HG02642 (cell line): ENCODE measurements around the gene OGDH.
"Not testable (repeated sequence)": the region's sequence is repeated elsewhere in the genome, so short reads cannot be mapped to it uniquely, and the experiment has no call there.

Experiments used
- ATAC-seq: cut with Tn5 transposase; IDR thresholded peaks from one replicate; pipeline ENCODE4 v1.9.1; 2021; ENCODE audit warnings: mild to moderate bottlenecking; ENCODE audit not compliant: unreplicated experiment, poor library complexity

The OGDH gene

DNA sequence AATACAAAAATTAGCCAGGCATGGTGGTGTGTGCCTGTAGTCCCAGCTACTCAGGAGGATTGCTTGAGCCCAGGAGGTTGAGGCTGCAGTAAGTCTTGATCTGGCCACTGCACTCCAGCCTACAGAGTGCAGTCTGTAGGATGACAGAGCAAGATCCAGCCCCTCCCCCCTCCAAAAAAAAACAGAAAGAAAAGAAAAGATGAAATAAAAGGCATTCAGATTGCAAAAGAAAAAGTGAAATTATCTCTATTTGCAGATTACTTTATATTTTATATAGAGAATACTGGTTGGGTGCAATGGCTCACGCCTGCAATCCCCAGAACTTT is 121.5 kb downstream of the OGDH start:
- ATAC-seq = no peak

DNA sequence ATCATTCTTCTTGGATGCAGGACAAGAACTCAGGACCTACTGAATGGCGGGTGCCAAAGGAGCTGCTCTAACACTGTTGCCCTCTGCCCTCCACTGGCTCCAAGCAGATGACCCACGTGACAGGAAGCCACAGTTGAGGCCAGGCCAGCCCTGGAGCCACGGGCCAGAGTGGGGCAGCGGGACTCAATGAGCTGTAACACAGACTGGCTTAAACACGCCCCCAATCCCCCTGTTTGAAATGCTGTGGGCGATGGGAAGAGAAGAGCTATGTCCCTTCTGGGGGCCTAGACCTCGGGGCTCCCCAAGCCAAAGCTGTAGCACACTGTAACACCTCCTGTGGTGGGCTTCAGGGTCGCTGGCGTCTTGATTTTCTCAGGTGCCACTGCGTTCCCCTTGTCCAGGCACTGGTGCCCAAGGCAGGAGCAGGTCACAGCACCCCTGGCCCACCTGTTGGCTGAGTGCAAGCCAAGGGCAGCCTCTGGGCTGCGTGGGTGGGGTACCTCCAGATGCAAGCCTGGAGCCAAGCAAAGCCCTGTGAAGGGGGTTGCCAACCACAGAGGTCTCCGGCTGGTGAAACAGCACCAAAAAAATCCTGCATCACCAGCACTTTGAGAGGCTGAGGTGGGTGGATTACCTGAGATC is 123.6 kb downstream of the OGDH start:
- ATAC-seq = no peak

DNA sequence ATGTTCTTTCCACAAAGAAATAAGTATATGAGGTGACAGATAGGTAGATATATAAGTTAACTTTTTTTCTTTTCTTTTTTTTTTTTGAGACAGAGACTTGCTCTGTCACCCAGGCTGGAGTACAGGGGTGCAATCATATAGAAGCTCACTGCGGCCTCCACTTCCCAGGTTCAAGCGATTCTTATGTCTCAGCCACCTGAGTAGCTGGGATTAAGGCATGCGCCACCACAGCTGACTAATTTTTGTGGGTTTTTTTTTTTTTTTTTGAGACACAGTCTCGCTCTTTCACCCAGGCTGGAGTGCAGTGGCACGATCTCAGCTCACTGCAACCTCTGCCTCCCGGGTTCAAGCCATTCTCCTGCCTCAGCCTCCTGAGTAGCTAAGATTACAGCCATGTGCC is 126.5 kb downstream of the OGDH start:
- ATAC-seq = not testable (repeated sequence)

DNA sequence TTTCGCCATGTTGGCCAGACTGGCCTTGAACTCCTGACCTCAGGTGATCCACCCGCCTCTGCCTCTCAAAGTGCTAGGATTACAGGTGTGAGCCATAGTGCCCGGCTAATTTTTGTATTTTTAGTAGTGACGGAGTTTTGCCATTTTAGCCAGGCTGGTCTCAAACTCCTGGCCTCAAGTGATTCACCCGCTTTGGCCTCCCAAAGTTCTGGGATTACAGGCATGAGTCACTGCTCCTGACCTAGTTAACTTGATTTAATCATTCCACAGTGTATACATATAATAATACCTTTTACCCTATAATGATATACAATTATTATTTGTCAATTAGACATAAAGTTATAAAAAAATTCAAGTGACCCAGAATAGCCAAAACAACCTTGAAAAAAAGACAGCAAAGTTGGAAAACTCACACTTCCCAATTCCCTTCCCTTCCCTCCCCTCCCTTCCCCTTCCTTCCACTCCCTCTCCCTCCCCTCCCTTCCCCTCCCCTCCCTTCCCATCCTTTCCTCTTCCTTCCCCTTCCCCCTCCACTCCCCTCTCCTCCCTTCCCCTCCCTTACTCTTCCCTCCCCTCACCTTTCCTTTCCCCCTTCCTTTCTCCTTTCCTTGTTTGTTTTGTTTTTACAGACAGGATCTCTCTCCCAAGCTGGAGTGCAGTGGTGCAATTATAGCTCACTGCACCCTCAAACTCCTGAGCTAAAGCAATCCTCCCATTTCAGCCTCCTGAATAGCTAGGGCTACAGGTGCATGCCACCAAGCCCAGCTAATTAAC is 127.5 kb downstream of the OGDH start:
- ATAC-seq = no peak

DNA sequence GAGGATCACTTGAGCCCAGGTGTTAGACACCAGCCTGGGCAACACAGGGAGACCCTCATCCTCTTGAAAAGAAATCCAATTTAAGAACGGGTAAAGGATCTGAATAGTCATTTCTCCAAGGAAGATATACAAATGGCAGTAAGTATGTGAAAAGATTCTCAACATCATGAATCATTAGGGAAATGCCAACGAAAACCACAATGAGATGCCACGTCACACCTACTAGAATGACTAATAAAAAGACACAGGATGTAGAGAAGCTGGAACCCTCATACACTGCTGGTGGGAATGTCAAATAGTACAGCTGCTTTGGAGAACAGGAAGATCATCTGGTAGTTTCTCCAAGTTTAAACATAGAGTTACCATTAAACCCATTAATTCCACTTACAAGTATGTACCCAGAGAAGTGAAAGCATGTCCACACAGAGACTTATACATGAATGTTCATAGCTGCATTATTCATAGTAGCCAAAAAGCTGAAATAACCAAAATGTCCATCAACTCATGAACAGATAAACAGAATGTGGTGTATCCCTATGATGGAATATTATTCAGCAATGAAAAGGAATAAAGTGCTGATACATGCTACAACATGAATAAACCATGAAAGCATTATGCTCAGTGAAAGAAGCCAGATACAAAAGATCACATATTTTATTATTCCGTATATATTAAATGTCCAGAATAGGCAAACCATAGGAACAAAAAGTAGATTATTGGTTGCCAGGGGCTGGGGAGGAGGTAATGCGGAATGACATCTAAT is 129.2 kb downstream of the OGDH start:
- peak; percentile 55 for ATAC-seq

DNA sequence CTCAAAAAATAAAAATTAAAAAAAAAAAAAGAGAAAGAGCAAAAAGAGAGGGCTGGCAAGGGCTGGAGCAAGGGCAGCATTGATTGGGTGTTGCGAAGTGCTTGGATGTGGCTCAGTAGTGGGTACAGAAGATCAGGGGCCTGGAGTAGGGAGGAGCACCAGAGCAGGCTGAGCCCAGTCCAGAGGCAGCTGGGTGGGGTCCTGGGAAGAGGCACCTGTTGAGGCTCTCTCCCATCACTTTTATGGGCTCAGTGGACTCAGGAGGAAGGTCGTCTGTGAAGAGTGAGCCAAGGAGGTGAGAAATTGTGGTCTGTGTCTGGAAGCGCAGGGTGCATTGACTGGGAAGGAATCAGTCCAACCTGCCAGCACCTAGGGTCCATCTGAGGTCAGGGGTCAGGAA is 130.5 kb downstream of the OGDH start:
- ATAC-seq = no peak

DNA sequence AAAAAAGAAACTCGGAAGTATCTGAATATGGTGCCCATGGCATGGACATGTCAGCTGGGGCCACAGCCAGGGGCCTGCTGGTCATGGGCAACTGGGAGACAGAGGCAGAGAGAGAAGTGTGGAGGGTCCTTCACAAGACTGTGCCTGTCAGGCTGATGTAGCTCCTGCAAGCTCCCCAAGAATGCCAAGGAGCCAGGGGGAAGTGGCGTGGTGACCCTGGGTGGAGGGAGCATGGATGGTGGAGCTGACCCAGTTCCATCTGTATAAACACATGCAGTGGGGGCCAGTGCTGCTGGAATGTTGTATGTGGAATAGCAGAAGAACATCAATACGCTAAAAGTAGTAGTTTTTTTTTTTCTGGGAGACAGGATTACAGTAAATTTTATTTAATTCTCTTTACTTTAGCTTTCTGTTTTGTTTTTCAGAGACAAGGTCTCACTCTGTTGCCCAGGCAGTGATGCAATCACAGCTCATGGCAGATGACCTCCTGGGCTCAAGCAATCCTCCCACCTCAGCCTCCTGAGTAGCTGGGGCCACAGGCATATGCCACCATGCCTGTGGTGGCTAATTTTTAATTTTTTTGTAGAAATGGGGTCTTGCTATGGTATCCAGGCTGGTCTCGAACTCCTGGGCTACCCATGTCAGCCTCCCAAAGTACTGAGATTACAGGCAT is 131.8 kb downstream of the OGDH start:
- ATAC-seq = no peak

DNA sequence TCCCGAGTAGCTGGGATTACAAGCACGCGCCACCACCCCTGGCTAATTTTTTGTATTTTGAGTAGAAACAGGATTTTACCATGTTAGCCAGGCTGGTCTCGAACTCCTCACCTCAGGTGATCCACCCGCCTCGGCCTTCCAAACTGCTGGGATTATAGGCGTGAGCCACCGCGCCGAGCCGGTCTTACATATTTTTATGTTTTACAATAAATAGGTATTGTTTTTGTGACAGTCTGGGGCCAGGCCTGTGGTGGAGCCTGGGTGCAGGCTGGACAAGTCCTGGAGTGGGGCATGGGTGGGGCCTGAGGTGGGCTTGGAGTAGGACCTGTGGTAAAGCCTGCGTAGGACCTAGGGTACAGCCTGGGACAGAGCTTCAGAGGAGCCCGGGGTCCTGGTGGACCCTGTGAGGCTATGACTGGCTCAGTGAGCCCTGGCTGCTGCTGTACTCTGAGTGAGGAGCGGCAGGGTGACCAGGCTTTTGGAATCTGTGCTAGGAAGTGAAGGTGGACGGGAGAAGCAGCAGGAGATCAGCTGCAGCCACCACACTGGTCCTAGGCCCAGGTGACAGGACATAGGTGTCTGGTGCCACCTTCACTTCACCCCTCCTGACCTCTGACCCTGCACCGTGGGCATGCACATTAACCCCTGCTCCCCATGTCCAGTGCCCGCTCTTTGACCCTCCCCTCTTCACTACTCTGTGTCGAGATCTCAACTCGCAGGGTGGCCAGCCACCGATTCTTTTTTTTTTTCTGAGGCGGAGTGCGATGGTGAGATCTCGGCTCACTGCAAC is 132.6 kb downstream of the OGDH start:
- ATAC-seq = no peak

DNA sequence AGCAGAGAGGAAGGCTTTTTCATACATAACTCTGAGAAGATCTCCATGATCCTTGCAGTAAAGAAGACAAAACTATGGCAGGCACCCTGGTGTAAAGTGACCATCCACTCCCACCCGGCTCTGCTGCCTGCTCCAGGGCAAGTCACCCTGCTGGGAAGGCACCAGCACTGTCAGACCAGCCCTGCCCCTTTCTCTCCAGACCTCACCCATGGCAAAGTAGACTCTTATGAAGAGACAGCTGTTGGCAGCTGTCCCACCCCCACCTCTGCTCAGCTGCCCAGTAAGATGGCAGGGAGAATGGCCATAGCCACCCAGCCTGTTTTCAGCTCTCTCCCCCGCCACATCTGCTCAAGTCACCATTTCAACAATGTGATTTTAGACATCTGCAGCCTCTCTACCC is 133.6 kb downstream of the OGDH start:
- ATAC-seq = no peak

DNA sequence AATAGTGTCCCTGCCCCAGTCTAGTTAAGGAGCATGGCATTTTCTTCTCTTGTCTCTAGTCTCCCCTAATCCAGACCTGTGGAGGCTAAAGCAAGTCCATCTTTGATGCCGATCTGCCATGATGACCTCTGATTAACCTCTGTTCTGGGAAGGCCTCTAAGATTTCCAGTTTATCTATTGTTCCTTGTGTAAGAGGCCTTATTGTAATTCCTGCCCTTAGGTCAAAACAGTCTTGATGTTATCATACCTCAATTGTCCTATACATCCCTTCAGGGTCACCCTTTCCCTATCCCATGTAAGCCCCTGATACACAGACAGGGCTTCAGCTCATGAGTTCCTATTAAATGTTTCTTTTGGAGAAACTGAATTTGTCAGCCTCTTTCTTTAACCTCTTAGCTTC is 137.3 kb downstream of the OGDH start:
- ATAC-seq = no peak

DNA sequence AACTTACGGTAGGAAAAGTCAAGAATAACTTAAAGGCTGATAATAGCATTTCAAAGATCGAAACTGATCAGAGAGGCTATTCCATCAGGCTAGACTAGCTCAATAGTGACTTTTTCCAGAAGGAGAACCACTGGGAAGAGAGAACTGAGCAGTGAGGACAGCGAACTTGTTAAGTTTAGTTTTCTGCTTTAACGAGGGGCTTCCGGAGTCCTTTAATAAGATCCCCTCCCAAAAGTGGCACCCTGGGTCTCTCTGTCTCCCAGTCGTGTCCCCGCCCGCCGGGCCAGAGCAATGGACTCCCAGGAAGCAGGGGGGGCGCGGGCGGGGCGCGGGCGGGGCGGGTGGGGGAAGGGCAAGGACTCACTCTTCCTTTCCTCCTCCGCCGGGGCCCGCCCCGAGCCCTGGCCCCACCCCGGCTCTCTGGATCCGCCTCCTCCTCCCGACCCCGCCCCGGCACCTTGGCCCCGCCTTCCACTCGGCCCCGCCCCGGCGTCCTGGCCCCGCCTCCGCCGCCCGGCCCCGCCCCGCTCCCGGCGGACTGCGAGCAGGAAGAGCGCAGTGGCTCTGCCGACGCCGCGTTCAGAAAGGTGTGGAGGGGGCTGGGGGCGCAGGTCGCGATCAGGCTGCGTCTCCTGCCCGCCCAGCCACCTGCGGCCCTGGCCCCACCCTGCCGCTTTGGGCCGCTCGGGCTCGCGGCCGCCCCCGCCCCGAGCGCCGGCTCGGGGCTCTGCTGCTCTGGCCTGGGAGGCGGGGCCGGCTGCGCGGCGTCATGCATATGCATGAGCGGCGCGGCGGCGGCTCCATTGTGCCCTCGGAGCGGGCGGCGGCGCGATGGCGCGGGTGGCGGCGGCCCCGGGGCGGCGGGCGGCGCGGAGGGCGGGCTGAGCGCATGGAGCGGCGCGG is 141.9 kb downstream of the OGDH start, which contains the start of gene ZMIZ2:
Gene ZMIZ2, plus strand, starts transcription at position 803 of the 903 bp plus-strand sequence. CDS start 7,403 bp downstream, outside the sequence.
- peak; percentile 75 for ATAC-seq

DNA sequence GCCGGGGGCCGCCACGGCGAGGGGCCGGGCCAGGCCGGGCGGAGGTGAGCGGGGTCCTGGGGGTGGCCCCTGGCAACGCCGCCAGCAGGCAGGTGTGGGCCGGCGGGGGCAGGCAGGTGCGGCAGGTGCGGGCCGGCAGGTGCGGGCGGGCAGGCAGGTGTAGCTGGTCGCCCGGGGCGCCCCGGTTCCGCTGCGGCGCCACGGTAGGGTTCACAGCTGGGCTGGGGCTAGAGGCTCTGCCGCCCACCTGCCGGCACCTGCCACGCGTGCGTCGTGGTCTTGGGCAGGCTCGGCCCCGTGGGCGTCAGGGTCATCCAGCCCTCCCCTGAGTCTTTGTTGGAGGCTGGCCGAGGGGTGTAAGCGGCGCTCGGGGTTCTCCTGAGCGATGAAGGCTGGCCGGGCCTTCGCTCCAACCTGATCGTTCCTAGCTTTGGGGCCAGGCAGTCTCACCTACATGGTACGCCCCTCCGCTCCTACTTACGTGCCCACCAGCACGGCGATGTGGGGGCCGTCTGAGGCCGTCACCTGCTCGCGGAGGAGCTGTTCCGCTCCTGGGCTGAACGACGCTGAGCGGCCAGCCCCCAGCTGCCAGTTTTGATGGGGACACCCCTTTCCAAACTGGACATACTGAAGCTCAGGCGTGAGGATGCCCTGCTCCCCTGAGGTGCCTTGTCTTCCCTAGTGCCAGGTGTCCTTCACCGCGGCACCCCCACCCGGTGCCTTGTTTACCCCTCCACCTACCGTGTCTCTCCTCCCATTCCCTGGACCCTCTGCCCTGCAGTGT is 142.7 kb downstream of the OGDH start:
- ATAC-seq = peak; percentile 23

DNA sequence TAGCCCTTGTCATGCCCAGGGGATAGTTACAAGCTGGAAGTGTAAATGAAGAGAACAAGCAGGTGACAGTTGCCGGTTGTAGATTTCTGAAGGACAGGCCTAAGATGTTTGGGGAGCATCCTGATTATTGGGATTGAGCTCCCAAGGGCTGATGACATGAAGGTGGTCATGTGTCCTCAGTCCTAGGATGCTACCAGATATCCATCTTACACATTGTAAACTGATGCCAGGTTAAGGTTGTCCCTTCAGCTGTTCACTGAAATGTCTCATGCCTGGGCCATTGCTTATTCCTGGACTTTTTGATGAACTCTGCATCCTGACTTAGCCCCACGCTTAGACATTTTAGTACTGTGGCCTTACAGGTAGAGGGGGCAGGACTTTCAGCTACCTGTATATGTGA is 143.6 kb downstream of the OGDH start:
- no peak for ATAC-seq

DNA sequence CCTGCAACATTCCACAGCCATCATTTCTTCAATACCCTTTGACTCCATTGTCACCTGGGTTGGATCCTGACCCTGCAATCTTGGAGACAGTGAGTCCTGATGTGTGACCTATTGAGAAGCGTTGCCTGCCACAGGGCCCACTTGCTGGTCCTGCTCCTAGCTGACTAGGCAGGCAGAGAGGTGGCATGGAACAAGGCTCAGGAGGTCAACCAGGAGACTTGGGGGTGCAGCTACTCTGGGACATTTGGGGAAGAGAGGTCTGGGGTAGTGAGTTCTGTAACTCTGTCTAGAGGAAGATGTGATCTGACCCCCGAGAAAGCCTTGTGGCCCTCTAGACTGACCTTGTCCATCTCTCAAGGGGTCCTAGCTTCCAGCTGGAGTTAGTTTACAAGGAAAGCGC is 144.0 kb downstream of the OGDH start:
- no peak for ATAC-seq

DNA sequence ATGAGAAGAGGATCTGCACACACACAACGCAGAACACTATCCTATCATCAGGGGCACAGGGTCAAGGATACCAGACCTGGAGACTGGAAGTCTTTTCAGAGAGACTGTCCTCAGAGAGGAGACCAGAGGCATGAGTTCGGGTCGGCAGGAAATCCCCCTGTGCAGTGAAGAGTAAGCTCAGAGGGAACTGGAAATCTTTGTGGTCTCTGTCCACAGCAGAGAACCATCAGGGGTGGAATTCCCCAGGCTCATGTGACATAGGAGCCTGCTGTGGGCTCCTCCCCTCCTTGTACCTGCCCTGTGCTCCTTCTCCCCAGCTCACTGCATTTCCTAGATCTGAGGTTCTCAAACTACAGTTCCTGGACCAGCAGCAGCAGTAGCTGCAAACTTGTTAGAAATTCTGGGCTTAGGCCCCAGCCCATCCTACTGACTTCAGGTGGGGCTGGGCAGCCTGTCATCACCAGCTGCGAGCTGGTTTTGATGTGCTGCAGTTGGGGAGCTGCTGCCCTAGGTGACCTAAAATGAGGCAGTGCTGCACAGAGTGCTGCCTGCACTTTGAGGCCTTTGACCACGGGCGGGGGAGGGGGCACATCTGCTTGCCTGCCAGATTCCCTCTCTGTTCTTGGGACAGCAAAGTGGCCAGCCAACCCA is 144.6 kb downstream of the OGDH start:
- ATAC-seq = peak; percentile 62

DNA sequence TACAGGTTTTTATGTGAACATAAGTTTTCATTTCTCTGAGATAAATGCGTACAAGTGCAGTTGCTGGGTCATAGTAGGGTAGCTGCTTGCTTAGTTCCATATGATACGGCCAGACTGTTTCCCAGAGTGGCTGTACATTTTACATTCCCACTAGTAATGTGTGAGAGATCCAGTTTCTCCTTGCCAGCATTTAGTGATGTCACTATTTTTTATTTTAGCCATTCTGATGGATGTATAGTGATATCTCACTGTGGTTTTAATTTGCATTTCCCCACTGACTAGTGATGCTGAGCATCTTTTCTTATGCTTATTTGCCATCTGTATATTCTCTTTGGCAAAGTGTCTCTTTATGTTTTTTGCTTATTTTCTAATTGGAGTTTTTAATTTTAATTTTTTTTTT is 146.4 kb downstream of the OGDH start:
- no peak for ATAC-seq

DNA sequence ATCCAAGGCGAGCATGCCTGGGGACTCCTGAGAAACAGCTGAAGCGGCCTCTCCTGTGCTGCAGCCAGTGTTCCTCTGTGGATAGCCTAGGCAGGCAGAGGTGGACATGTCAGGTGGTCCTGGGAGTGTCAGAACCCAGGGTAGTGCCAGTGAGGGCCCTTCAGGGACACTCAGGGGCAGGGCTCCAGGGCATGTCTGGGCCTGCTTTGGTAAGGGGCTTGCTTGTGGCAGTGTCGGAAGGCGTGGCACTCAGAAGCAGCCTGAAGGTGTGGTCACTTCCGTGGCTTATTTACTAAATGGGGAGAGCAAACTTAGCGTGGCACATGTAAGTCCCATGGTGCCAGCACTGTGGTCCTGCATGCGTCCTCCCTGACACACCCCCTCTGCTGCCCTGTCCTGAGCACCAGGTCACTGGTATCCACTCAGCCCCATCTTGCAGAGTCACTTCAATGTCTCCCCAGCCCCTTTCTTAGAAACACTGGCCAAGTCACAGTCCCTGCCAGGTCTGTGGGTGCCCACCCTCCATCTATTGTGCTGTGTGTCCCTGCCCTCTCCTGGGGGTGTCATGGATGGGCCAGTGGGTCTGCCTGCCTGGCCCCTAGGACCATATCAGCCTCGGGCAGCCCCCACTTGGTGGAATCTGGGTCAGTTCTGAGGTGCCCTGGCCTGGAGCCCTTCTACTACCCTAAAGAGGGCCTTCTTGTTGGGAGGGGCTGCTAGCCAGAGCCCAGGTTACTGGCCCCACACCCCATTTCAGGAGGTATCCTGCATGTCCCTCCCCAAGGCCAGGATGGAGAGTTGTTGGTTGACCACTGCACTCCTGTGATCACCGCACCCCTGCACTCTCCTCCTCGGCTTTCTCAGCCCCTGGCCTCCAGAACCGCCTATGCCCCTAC is 148.6 kb downstream of the OGDH start:
- no peak for ATAC-seq
